SU-DHL-6 (cell line): Measurements from ENCODE around the gene COX7A2.

Source experiments
- H2AFZ ChIP-seq: fragments of 200-600 bp; sonication (generic); 2 replicates; pipeline ENCODE4 v1.6.1; 2014; ENCODE audit warnings: low read depth, mild to moderate bottlenecking, moderate library complexity, mixed read lengths, antibody characterized with exemption, low read length; ENCODE audit not compliant: severe bottlenecking
- H3F3A ChIP-seq: fragments of 200-600 bp; shearing (Covaris generic); 2 replicates; pipeline ENCODE4 v1.6.0; 2016; ENCODE audit warnings: antibody characterized with exemption, mild to moderate bottlenecking; ENCODE audit not compliant: insufficient read depth
- H3K27ac ChIP-seq: fragments of 200-600 bp; sonication (generic); 2 replicates; pipeline ENCODE4 v1.5.1; 2016; ENCODE audit warnings: low read depth, mild to moderate bottlenecking, low read length, moderate library complexity, mixed read lengths
- H3K27me3 ChIP-seq: fragments of 200-600 bp; sonication (generic), shearing (Covaris generic); 2 replicates; pipeline ENCODE4 v1.6.0; 2014; ENCODE audit warnings: mild to moderate bottlenecking, low read length
- H3K36me3 ChIP-seq: fragments of 200-600 bp; sonication (generic); 2 replicates; pipeline ENCODE4 v1.6.1; 2014; ENCODE audit warnings: mild to moderate bottlenecking, low read length, mixed read lengths
- H3K4me2 ChIP-seq: fragments of 300-600, 200-600 bp; shearing (Covaris generic), sonication (generic); 2 replicates; pipeline ENCODE4 v1.6.0; 2014; ENCODE audit warnings: low read length, low read depth, mild to moderate bottlenecking; ENCODE audit not compliant: poor library complexity, severe bottlenecking
- H3K4me3 ChIP-seq: fragments of 200-600 bp; sonication (generic); 2 replicates; pipeline ENCODE4 v1.5.1; 2014; ENCODE audit warnings: antibody characterized with exemption, low read length, mild to moderate bottlenecking, mixed read lengths; ENCODE audit not compliant: insufficient read depth, poor library complexity, severe bottlenecking
- H3K79me2 ChIP-seq: fragments of 200-600 bp; sonication (generic); 2 replicates; pipeline ENCODE4 v1.6.1; 2014; ENCODE audit warnings: mild to moderate bottlenecking, low read length, moderate library complexity; ENCODE audit not compliant: insufficient read depth
- H3K9ac ChIP-seq: fragments of 200-600 bp; sonication (generic); 2 replicates; pipeline ENCODE4 v1.7.0; 2014; ENCODE audit warnings: mild to moderate bottlenecking, low read length
- H3K9me2 ChIP-seq: fragments of 200-600 bp; sonication (generic); replicated peaks from 2 replicates; pipeline ENCODE4 v1.6.1; 2014; ENCODE audit warnings: low read length; ENCODE audit not compliant: insufficient read depth
- H3K9me3 ChIP-seq: fragments of 200-600 bp; sonication (generic); 2 replicates; pipeline ENCODE4 v1.6.1; 2014; ENCODE audit warnings: low read length, mixed read lengths; ENCODE audit not compliant: insufficient read depth
- H4K20me1 ChIP-seq: fragments of 200-600 bp; sonication (generic); 2 replicates; pipeline ENCODE4 v1.6.1; 2014; ENCODE audit warnings: low read depth, mild to moderate bottlenecking, antibody characterized with exemption, low read length, moderate library complexity, mixed read lengths
- CTCF ChIP-seq: fragments of 200-600 bp; sonication (generic); IDR thresholded peaks from one replicate; pipeline ENCODE4 v1.5.1; 2017; ENCODE audit warnings: antibody characterized with exemption, mild to moderate bottlenecking, low read length, moderate library complexity; ENCODE audit not compliant: insufficient read depth, poor library complexity, severe bottlenecking
- EZH2phosphoT487 ChIP-seq: fragments of 200-600 bp; sonication (generic), shearing (Covaris generic); conservative IDR thresholded peaks from 2 replicates; pipeline ENCODE4 v1.6.1; 2018; ENCODE audit warnings: mild to moderate bottlenecking, antibody characterized with exemption, low read length, moderate library complexity, mixed read lengths

The COX7A2 gene

GRCh38 chr6:75208298-75209183 is 35.1 kb downstream of the COX7A2 start:
- H3F3A ChIP-seq: no peaks in the 10 kb centered on the region
- H3K4me2 ChIP-seq: peak overlapping the region; percentile 20
- H4K20me1 ChIP-seq: no peaks in the 10 kb centered on the region
- H3K4me3 ChIP-seq: no peak overlapping the region
- no peak overlapping the region for H2AFZ ChIP-seq
- no peaks in the 10 kb centered on the region for H3K9me2 ChIP-seq
- H3K79me2 ChIP-seq: no peaks in the 10 kb centered on the region
- H3K27ac ChIP-seq: no peak overlapping the region
- no peak for TF ChIP-seq EZH2phosphoT487
- peak; percentile 97 for TF ChIP-seq CTCF
- H3K27me3 ChIP-seq: no peaks in the 10 kb centered on the region
- H3K9me3 ChIP-seq: no peaks in the 10 kb centered on the region
- H3K36me3 ChIP-seq: no peaks in the 10 kb centered on the region
- no peak overlapping the region for H3K9ac ChIP-seq

- Histone ChIP-seq H3K27me3 (no peaks in the 10 kb centered on the region), H3K79me2 (no peaks in the 10 kb centered on the region), H3K27ac (no peak overlapping the region), H3K9me2 (no peaks in the 10 kb centered on the region), H3K4me2 (no peak overlapping the region), H4K20me1 (no peaks in the 10 kb centered on the region), H3K9ac (no peak overlapping the region), H3K36me3 (no peaks in the 10 kb centered on the region), H2AFZ (no peak overlapping the region), H3K4me3 (no peak overlapping the region), H3F3A (no peaks in the 10 kb centered on the region), H3K9me3 (no peaks in the 10 kb centered on the region)
- TF ChIP-seq EZH2phosphoT487 (no peak), CTCF (no peak)
These were observed 36.8 kb downstream of the COX7A2 start for GRCh38 chr6:75206576-75207342.

GRCh38 chr6:75205776-75206575 is 37.6 kb downstream of the COX7A2 start, which contains the start of gene COL12A1:
TSS of gene COL12A1 (minus strand) at chr6:75206053. CDS start at chr6:75202792, 3,261 bp downstream.
- H2AFZ ChIP-seq: no peak within 1 kb of the TSS
- TF ChIP-seq EZH2phosphoT487: no peak
- no peak for TF ChIP-seq CTCF
- no peaks in the 10 kb centered on the region for H3K79me2 ChIP-seq
- H3K36me3 ChIP-seq: no peaks in the 10 kb centered on the region
- no peaks in the 10 kb centered on the region for H3K9me2 ChIP-seq
- H3K9ac ChIP-seq: no peak within 1 kb of the TSS
- no peaks in the 10 kb centered on the region for H4K20me1 ChIP-seq
- no peak within 1 kb of the TSS for H3K27ac ChIP-seq
- no peaks in the 10 kb centered on the region for H3F3A ChIP-seq
- H3K4me3 ChIP-seq: no peak within 1 kb of the TSS
- H3K9me3 ChIP-seq: no peaks in the 10 kb centered on the region
- no peak within 1 kb of the TSS for H3K4me2 ChIP-seq
- H3K27me3 ChIP-seq: no peaks in the 10 kb centered on the region
